Stimulated activated naive CD4-positive, alpha-beta T cell treated with Interleukin-2 at 50 U/mL for 16 hours (primary cell): ENCODE results near the gene CHMP3.
"Not testable (repeated sequence)": the region's sequence is repeated elsewhere in the genome, so short reads cannot be mapped to it uniquely, and the experiment has no call there.

Experiments used
- DNase-seq: peaks from one replicate; lab custom pipeline; 2025; lab: John Stamatoyannopoulos, UW

CHMP3 gene

DNA sequence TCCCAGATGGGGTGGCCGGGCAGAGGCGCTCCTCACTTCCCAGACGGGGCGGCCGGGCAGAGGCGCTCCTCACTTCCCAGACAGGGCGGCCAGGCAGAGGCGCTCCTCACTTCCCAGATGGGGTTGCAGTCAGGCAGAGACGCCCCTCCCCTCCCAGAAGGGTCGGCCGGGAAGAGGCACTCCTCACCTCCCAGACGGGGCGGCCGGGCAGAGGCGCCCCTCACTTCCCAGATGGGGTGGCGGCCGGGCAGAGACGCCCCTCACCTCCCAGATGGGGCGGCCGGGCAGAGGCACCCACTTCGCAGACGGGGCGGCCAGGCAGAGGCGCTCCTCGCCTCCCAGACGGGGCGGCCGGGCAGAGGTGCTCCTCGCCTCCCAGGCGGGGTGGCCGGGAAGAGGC, 13.8 kb downstream of the CHMP3 start:
- DNase-seq = not testable (repeated sequence)

DNA sequence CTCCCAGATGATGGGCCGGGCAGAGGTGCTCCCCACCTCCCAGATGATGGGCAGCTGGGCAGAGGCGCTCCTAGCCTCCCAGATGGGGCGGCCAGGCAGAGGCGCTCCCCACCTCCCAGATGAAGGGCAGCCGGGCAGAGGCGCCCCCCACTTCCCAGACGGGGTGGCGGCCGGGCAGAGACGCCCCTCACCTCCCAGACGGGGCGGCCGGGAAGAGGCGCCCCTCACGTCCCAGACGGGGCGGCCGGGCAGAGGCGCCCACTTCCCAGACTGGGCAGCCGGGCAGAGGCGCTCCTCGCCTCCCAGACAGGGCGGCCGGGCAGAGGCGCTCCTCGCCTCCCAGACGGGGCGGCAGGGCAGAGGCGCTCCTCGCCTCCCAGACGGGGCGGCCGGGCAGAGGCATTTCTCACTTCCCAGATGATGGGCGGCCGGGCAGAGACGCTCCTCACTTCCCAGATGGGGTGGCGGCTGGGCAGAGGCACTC, 14.3 kb downstream of the CHMP3 start:
- not testable (repeated sequence) for DNase-seq

DNA sequence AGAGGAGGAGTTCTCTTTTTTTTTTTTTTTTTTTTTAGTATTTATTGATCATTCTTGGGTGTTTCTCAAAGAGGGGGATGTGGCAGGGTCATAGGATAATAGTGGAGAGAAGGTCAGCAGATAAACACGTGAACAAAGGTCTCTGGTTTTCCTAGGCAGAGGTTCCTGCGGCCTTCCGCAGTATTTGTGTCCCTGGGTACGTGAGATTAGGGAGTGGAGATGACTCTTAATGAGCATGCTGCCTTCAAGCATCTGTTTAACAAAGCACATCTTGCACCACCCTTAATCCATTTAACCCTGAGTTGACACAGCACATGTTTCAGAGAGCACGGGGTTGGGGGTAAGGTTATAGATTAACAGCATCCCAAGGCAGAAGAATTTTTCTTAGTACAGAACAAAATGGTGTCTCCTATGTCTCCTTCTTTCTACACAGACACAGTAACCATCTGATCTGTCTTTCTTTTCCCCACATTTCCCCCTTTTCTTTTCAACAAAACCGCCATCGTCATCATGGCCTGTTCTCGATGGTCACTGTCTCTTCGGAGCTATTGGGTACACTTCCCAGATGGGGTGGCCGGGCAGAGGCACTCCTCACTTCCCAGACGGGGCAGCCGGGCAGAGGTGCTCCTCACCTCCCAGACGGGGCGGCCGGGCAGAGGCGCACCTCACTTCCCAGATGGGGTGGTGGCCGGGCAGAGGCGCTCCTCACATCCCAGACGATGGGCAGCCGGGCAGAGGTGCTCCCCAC, 14.9 kb downstream of the CHMP3 start:
- not testable (repeated sequence) for DNase-seq

- DNase-seq = not testable (repeated sequence)
These were observed 17.8 kb downstream of the CHMP3 start for GRCh38 chr2:86545296-86545924.

GRCh38 chr2:86544278-86545099, 18.8 kb downstream of the CHMP3 start:
- not testable (repeated sequence) for DNase-seq

- DNase-seq = no peak
These were observed 19.4 kb downstream of the CHMP3 start for GRCh38 chr2:86543793-86544192.

DNA sequence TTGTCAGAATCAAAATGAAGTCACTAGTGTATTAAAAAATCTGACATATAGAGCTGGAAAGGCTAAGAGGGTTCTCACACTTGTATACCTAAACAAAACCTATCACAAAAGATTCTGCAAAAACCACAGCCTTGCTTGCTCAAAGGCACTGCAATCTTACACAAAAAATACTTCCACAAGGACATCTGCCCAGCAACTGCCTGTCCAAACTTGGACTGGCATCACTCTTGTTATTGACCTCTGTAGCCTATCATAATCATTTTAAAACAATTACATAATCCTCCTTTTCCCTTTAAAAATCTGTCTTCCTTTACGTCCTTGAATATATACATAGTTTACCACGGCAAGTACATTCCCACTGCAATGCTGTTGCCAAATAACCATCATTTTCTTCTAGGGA, 19.9 kb downstream of the CHMP3 start:
- no peak for DNase-seq

- no peak for DNase-seq
These were observed 20.4 kb downstream of the CHMP3 start for GRCh38 chr2:86542814-86543213.

DNA sequence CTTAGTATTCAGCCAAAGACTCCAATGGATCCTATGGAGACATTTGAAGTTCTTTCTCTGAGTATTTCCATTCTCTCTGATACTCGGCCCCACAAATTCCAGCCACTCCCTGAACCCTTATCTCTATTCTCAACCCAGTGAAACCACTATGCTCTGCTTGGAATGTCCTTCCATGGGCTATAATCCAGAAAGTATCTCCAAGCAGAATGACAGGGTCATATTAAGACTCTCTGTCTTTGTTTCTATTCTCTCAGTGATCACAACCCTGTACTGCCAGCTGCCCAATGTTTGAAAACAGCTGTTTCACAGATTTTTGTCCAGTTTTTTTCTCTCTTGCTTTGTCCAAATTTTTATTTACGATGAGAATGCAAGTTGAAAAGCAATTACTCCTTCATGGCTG, 21.9 kb downstream of the CHMP3 start:
- no peak for DNase-seq

GRCh38 chr2:86533589-86533988, 29.7 kb downstream of the CHMP3 start:
- no peak for DNase-seq

DNA sequence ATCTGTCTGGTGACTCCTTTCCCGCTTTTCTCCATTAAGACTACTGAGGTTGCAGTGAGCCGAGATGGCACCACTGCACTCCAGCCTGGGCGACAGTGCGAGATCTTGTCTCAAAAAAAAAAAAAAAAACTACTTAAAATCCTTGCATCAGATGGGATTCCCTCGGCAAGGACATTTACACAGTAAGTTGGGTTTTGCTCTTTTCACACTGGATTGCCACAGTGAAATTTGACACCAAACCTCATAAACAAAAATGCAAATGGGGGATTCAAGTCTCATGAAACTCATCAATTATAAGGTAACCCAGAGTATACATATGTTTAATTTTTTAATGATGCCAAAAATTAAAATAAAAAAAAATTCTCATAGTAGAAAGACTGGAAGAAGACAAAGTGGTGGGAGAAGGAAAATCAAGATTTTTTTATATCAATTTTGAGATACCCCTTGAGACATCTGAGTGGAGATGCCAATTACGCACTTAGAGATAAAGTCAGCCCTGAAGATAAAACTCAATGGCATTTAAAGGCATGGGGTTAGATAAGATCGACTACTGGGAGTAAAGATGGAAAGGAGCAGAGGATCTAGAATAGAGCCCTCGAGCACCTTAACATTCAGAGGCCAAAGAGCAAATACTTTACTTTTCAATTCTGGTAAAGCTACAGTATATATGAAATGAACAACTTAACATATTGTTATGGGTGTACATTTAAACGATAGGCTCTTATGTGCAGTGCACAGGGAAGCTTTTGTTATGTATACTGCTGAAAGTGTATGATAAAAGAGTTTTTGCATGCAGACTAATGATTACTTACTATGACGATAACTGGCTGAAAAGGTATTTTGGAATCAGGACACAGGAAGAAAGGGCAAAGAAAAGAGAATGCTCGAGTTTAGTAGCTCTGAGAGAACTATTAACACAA, 37.6 kb downstream of the CHMP3 start:
- DNase-seq = no peak

GRCh38 chr2:86523491-86523890, 39.8 kb downstream of the CHMP3 start:
- no peak for DNase-seq

DNA sequence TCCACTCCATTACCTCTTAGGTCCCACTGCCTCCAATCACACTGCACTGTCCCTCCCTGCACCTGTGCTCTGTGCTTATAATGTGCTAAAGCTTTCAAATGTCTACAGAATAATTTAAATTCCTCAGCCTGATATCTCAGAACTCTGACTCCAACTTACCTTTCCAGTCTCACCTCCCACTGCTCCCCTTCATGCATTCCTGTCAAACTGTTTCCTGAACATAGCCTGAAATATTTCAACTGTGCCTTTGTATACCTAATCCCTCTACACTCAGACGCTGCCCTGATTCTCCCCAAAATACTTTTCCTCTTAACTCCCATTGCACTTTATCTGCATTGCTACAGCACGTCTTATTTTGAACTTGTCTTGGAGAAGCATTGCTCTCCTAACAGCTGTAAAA, 40.5 kb downstream of the CHMP3 start:
- DNase-seq = no peak

- no peak for DNase-seq
These were observed 41.3 kb downstream of the CHMP3 start for GRCh38 chr2:86521922-86522321.

- no peak for DNase-seq
These were observed 43.1 kb downstream of the CHMP3 start for GRCh38 chr2:86520153-86520552.

DNA sequence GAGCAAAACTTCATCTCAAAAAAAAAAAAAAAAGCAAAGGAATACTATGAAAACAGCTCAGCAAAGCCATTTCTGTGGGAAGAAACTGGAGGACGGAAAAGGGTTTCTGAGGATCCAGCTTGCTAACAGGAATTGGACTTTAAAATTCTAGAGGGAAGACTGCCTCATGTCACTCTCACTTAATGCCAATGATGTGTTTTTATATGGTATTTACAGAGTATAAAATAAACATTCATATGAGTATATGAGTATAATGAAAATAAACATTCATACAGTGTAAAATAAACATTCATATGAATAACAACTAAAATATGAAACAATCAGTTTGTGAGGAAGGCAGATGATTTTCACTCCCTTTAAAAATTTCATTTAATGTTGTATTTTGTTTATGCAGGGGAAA, 43.9 kb downstream of the CHMP3 start:
- no peak for DNase-seq

DNA sequence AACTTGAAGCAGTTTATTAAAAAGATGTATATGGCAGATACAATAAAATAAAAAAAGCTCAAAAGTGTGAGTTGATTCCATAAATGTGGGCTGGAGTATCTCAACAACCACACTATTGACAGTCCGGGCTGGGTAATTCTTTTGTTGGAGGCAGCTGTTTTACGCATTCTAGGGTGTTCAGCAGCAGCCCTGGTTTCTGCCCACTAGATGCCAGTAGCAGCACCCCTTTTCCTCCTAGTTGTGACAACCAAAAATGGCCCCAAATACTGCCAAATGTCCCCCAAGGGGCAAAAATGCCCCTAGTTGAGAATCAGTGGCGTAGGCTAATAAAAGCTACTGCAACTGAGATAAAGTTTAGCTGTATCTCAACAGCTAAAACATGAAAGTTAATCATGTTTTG, 44.8 kb downstream of the CHMP3 start:
- DNase-seq = no peak

DNA sequence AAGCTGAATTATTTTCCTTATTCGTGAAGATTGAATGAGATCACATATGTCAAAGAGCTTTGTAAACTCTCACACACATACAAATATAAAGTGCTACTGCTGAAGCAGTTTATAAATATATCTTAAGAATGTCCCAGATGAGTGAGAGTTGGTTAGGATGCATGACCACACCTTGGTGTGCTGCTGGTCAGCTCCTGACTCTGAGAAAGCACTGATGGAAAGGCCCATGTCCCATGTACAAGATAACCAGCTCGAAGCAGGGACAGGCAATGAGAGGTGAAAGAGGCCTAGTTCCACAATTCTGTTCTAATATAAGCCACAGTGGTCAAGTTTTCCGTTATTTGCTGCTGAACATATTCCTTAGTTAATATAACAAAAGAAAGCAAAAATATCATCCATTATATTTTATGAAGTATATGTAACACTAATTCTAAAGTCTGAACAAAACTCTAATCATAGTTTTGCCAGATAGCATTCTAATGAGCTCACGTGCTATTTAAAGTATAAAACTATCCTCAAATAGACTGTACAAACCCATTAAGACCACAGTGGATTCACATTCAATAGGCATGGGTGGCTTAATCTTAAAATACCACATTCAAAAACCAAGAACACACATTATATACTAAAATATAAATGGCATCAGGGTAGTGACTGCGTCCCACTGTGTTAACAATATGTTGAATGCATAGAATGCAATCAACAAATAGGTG, 49.1 kb downstream of the CHMP3 start:
- no peak for DNase-seq

DNA sequence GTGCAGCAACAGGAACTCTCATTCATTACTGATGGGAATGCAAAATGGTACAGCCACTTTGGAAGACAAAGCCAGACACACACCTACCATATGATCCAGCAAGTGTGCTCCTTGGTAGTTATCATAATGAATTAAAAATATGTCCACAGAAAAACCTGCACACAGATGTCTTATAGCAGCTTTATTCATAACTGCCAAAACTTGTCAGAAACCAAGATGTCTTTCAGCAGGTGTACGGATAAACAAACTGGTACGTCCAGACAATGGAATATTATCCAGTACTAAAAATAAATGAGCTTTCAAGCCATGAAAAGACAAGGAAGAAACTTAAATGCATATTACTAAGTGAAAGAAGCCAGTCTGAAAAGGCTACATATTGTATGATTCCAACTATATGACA, 50.4 kb downstream of the CHMP3 start:
- DNase-seq = no peak

DNA sequence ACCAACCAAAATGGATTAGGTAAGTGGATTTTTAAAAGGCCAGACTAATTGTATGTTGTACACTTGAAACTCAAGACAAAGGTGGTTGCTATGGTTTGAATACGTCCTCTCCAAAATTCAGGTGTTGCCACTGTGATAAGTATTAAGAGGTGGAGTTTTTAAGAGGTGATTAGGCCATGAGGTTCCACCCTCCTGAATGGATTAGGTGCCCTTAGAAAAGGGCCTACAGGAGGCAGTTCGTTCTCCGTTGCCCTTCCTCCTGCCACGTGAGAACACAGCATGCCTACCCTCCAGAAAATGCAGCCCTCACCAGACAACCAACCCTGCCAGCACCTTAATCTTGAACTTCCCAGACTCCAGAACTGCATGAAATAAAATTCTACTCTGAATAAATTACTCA, 51.2 kb downstream of the CHMP3 start:
- DNase-seq = no peak

DNA sequence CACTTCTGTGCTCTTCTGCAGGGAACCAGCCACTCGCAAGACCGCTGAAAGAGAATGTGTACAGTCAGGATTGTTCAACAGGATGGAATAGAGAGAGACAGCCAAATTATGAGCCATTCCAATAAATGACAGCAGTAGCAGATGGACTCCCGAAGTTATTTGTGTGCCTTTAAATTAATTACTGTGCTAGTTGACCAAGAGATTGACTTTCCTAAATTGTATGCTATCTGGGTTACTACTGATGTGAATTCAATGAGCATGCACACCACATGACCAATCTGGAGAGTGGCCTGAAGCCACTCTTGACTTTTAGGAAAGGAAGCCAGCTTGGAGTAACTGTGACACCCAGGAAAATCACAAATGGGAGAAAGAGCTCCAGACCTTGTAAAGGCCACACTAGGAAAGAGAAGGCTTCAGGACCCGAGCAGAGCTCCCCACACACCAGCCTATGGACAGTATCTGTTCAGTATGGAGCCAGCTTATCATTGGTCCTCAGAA, 52.8 kb downstream of the CHMP3 start:
- DNase-seq = no peak
